ENCODE measurements around the gene GFAP. TPM values are rescaled to one million over a fixed set of nuclear protein-coding genes. Genes with fewer than 3 reads are reported as not detected.

The GFAP gene
- polyA plus RNA-seq, 1 of the 3 experiments (the other 2 are of a cell fraction): 0.48 TPM

GRCh38 chr17:44914698-44915271 is 515 bp downstream of the GFAP start:
- TF ChIP-seq USF2 (IDR thresholded peaks at IDR 0.05; ENCODE audit: borderline replicate concordance, low read depth, low read length): no peak
- CTCF ChIA-PET: interaction anchor here (1.1 to 7.3 kb wide), 3 partner anchors 106 to 184 kb away, joined by 3 to 79 read pairs (median 5); no protein-coding TSS in a partner anchor

GRCh38 chr17:44914148-44914547 is 1.2 kb downstream of the GFAP start:
- WGBS (ENCODE audit: low lambda C conversion rate): 94% methylated on average over 4 of the region's 4 CpGs

More at GRCh38 chr17:44914698-44915271, 515 bp downstream of the GFAP start:
- Histone ChIP-seq H3K79me2 (ENCODE audit: insufficient read depth) (no peaks in the 10 kb centered on the region), H3K36me3 (replicated peaks in 1 of 2; ENCODE audit: control insufficient read depth in 1 of 2, insufficient read depth in 2 of 2, low read length in 1 of 2) (no peaks in the 10 kb centered on the region), H3K4me3 (ENCODE audit: low read depth in 2 of 2, low read length in 1 of 2) (no peak overlapping the region), H2AFZ (ENCODE audit: low read depth) (no peak overlapping the region), H3K4me1 (ENCODE audit: control insufficient read depth in 1 of 2, insufficient read depth in 2 of 2, low read depth in 1 of 2, low read length in 1 of 2) (peaks cover 17 to 28% of the 10 kb centered on the region in 2 experiments; a peak in 3 of 4 replicates), H3K9me2 (no peaks in the 10 kb centered on the region), H4K20me1 (ENCODE audit: insufficient read depth) (no peaks in the 10 kb centered on the region), H3K27ac (ENCODE audit: low read depth in 2 of 2, low read length in 1 of 2) (no peak overlapping the region), H3K9ac (no peak overlapping the region), H3F3A (replicated peaks; ENCODE audit: insufficient read depth) (peaks cover 16% of the 10 kb centered on the region), H3K27me3 (ENCODE audit: insufficient read depth) (no peaks in the 10 kb centered on the region), H3K9me3 (no peaks in the 10 kb centered on the region), H3K4me2 (no peak overlapping the region)
- DNase-seq: peak; percentile 22
- POLR2A ChIA-PET: no interaction called here
- 83% methylated on average over 13 of the region's 19 CpGs for WGBS (ENCODE audit: low lambda C conversion rate)

GRCh38 chr17:44913676-44914075 is 1.6 kb downstream of the GFAP start:
- no peaks in the 10 kb centered on the region for H3K27me3 ChIP-seq (ENCODE audit: insufficient read depth)
- 78% methylated on average over 4 of the region's 6 CpGs for WGBS (ENCODE audit: low lambda C conversion rate)
- H3K4me2 ChIP-seq: no peak overlapping the region
- ChIA-PET CTCF (interaction anchor here (0.6 to 7.3 kb wide), 4 partner anchors 35 to 221 kb away, joined by 4 to 79 read pairs (median 8); partner anchors contain the start of gene ACBD4), POLR2A (no interaction called here)
- no peak overlapping the region for H3K9ac ChIP-seq
- no peaks in the 10 kb centered on the region for H3K9me3 ChIP-seq
- peaks cover 14 to 29% of the 10 kb centered on the region in 2 experiments; a peak in 3 of 4 replicates for H3K4me1 ChIP-seq (ENCODE audit: control insufficient read depth in 1 of 2, insufficient read depth in 2 of 2, low read depth in 1 of 2, low read length in 1 of 2)
- no peaks in the 10 kb centered on the region for H3K79me2 ChIP-seq (ENCODE audit: insufficient read depth)
- no peaks in the 10 kb centered on the region for H3K9me2 ChIP-seq
- H2AFZ ChIP-seq (ENCODE audit: low read depth): no peak overlapping the region
- H4K20me1 ChIP-seq (ENCODE audit: insufficient read depth): no peaks in the 10 kb centered on the region
- DNase-seq: peak; percentile 26
- H3K36me3 ChIP-seq (replicated peaks in 1 of 2; ENCODE audit: control insufficient read depth in 1 of 2, insufficient read depth in 2 of 2, low read length in 1 of 2): no peaks in the 10 kb centered on the region
- H3K27ac ChIP-seq (ENCODE audit: low read depth in 2 of 2, low read length in 1 of 2): no peak overlapping the region
- no peak for TF ChIP-seq SIN3A (IDR thresholded peaks at IDR 0.05; ENCODE audit: borderline replicate concordance, low read depth, low read length)
- TF ChIP-seq JUND (IDR thresholded peaks at IDR 0.05): no peak
- TF ChIP-seq RAD21 (IDR thresholded peaks at IDR 0.05; ENCODE audit: low read length): no peak
- no peak for TF ChIP-seq FOXJ3 (CRISPR knock-in tag; IDR thresholded peaks at IDR 0.05)
- TF ChIP-seq CTCF (IDR thresholded peaks at IDR 0.05): no peak
- TF ChIP-seq USF2 (IDR thresholded peaks at IDR 0.05; ENCODE audit: borderline replicate concordance, low read depth, low read length): no peak
- TF ChIP-seq SMC3 (IDR thresholded peaks at IDR 0.05; ENCODE audit: low read depth, low read length): no peak
- TF ChIP-seq RXRA (IDR thresholded peaks at IDR 0.05; ENCODE audit: borderline replicate concordance, low read depth): no peak
- no peak for TF ChIP-seq RFX5 (IDR thresholded peaks at IDR 0.05; ENCODE audit: low read length)
- TF ChIP-seq PBX3 (IDR thresholded peaks at IDR 0.05): no peak
- no peak for TF ChIP-seq CHD2 (IDR thresholded peaks at IDR 0.05; ENCODE audit: low read length, partially characterized antibody)
- TF ChIP-seq RCOR1 (IDR thresholded peaks at IDR 0.05; ENCODE audit: low read length): no peak
- TF ChIP-seq EP300 (IDR thresholded peaks at IDR 0.05; ENCODE audit: borderline replicate concordance in 1 of 2, low read depth in 1 of 2, low read length in 1 of 2): no peak
- no peak for TF ChIP-seq NFIC (IDR thresholded peaks at IDR 0.05; ENCODE audit: borderline replicate concordance)
- TF ChIP-seq GABPA (IDR thresholded peaks at IDR 0.05; ENCODE audit: low read depth): no peak
- H3F3A ChIP-seq (replicated peaks; ENCODE audit: insufficient read depth): peaks cover 25% of the 10 kb centered on the region
- no peak overlapping the region for H3K4me3 ChIP-seq (ENCODE audit: low read depth in 2 of 2, low read length in 1 of 2)

More at GRCh38 chr17:44914148-44914547, 1.2 kb downstream of the GFAP start:
- Histone ChIP-seq H3K9me2 (no peaks in the 10 kb centered on the region), H3K27me3 (ENCODE audit: insufficient read depth) (no peaks in the 10 kb centered on the region), H3F3A (replicated peaks; ENCODE audit: insufficient read depth) (peaks cover 21% of the 10 kb centered on the region), H3K4me3 (ENCODE audit: low read depth in 2 of 2, low read length in 1 of 2) (no peak overlapping the region), H3K9ac (no peak overlapping the region), H3K79me2 (ENCODE audit: insufficient read depth) (no peaks in the 10 kb centered on the region), H3K9me3 (no peaks in the 10 kb centered on the region), H3K4me2 (no peak overlapping the region), H4K20me1 (ENCODE audit: insufficient read depth) (no peaks in the 10 kb centered on the region), H3K4me1 (ENCODE audit: control insufficient read depth in 1 of 2, insufficient read depth in 2 of 2, low read depth in 1 of 2, low read length in 1 of 2) (peaks cover 14 to 29% of the 10 kb centered on the region in 2 experiments; a peak in 3 of 4 replicates), H3K36me3 (replicated peaks in 1 of 2; ENCODE audit: control insufficient read depth in 1 of 2, insufficient read depth in 2 of 2, low read length in 1 of 2) (no peaks in the 10 kb centered on the region), H2AFZ (ENCODE audit: low read depth) (no peak overlapping the region), H3K27ac (ENCODE audit: low read depth in 2 of 2, low read length in 1 of 2) (no peak overlapping the region)
- ChIA-PET CTCF (interaction anchor here (1.1 to 7.3 kb wide), 4 partner anchors 107 to 221 kb away, joined by 3 to 79 read pairs (median 8); partner anchors contain the start of gene ACBD4), POLR2A (no interaction called here)
- no peak for DNase-seq
- TF ChIP-seq EZH2phosphoT487 (IDR thresholded peaks at IDR 0.05; ENCODE audit: borderline replicate concordance, low read depth): no peak
- TF ChIP-seq RXRA (IDR thresholded peaks at IDR 0.05; ENCODE audit: borderline replicate concordance, low read depth): no peak

All from SK-N-SH (cell line).